Left cardiac atrium (tissue), 4 donors: ENCODE data around the gene TMEM52. TPM values are rescaled to one million over a fixed set of nuclear protein-coding genes. Genes with fewer than 3 reads are reported as not detected.
"Not testable (repeated sequence)": the region's sequence is repeated elsewhere in the genome, so short reads cannot be mapped to it uniquely, and the experiment has no call there.

Experiments
- ATAC-seq, 2 donors: fragments of 200-7000 bp; cut with Tn5 transposase; one replicate each; pipeline ENCODE4 v1.9.1; 2020; ENCODE audit warnings: mild to moderate bottlenecking in 2 of 2, moderate library complexity in 2 of 2
- DNase-seq: peaks from one replicate; pipeline ENCODE4 v3.0.0-alpha.2; 2020
- intact Hi-C, 2 donors: fragments of 100-400 bp; cut with DNase I; formaldehyde crosslinking; loops; one replicate each; pipeline versions ENCODE4 v1.14.1 to v1.15.1; 2022 to 2023
- total RNA-seq, 2 donors: library from RNA; stranded (reverse); fragmentation: NEBNext Ultra II Directional; extraction: Animal tissue kit (Norgen Biotek cat#: 25700); gene quantifications; one replicate each; pipeline ENCODE4 v1.2.1, GENCODE V29; 2021
- donor health status: DM: no; HTN: yes; CAD: no.
- donor health status: DM: no; HTN: yes; CAD: no; lungs with severe emphysema.
- donor health status: DM: yes; HTN: yes; CAD: no.
- donor health status: Dilated cardiomyopathy.

TMEM52 gene
- total RNA-seq, 2 donors from 2014 or later, result 0.68 to 0.82 TPM

DNA sequence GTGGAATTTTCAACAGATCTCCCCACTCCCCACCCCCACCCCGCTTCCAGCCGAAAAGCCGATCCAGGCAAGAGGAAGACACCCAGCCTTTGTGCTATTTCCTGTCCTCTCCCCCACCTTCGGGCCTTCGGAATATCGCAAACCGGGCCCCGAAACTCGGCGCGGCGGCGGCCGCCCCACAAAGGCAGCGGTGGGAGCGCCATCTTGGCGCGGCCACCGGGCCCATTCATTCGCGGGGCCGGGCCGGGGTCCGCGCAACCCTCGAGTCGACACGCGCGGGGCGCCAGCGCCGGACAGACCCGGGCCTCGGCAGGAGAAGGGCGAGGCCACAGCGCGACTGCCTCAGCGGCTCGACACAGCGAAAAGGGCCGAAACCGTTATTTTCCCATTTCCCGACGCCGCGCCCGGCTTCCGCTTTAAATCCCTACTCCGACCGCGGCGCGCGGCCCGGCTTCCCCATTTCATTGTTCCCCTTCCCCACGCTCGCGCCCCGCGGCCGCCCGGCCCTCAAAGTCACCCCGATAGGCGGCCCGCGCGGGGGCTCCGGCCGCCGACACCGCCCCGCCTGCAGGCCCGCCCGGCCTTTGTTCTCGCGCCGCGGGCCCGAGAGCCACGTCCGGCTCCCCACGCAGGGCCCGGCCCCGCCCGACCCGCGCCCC lies 29.1 kb downstream of the TMEM52 start:
- peak; percentile 71 for DNase-seq
- ATAC-seq, result peak; percentile 10 to 18
- intact Hi-C loops, result loop anchor here in 1 of 2 donors (10.0 kb wide), 1 partner anchor 55 kb away; no protein-coding TSS in a partner anchor

DNA sequence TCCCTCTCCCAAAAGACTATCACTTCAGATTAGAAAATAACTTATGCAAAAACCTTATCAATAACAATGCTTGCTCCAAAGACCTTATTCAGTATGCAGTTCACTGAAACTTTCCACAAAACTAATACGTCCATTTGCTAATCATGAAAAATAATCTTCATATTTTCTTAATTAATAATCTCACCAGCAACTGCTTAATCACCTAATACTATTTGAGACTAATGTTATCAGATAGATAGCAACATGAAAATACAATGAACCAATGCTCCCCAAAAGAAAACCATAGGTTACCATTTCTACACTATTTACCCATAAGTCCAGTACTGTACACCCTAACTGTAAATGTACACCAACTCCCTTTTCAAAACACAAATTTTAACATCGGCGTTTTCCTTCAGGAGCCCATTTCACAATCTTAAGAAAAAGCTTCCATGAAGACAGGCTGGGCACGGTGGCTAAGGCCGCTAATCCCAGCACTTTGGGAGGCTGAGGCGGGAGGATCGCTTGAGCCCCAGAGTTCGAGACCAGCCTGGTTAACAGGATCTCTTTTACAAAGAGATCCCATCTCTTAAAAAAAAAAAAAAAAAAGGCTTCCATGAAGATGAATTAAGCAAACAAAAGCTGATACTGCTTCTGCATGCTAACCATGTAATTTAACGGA lies 29.9 kb downstream of the TMEM52 start:
- no peak for ATAC-seq
- DNase-seq, result no peak
- intact Hi-C loops, result loop anchor here in 1 of 2 donors (10.0 kb wide), 1 partner anchor 54 kb away; no protein-coding TSS in a partner anchor

DNA sequence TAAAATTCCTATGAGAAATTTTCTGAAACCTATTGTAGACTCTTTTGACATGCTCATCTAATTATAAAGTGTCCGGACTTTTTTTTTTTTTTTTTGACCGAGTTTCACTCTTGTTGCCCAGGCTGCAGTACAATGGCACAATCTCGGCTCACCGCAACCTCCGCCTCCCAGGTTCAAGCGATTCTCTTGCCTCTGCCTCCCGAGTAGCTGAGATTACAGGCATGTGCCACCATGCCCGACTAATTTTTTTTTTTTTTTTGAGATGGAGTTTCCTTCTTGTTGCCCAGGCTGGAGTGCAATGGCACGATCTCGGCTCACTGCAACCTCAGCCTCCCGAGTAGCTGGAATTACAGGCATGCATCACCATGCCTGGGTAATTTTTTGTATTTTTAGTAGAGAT lies 35.2 kb downstream of the TMEM52 start:
- not testable (repeated sequence) for DNase-seq, ATAC-seq
- intact Hi-C loops, result loop anchor here (5.0 to 10.0 kb wide), 2 partner anchors 42 to 49 kb away; no protein-coding TSS in a partner anchor

DNA sequence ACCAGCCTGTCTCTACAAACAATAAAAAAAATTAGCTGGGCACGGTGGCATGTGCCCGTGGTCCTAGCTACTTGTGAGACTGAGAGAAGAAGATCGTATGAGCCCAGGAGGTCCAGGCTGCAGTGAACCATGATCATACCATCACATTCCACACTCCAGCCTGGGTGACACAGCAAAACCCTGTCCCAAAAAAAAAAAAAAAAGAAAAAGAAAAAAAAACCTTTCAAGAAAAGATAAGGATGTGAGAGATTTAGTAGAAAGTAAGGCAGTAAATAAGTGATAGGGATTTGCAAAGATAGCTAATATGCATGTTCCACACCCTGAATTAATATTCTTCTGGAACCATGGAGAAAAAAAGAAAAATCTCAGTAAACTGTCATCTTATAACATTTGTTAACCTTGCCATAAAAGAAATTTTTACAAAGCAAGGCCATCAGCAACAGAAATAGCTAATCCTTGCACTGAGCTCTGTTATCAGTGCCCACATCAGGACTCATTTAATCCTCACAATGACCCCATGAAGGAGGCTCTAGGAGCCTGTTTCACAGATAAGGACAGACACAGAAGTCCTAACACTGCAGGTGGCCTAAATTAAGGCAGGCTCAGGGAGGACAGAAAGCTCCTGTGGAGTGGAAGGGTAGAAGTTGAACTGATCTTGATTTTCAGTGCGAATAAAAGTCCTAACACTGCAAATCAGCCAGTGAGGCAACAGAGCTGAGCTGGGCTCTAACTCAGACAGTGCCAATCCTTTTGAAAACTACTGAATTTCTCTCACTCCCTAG lies 35.8 kb downstream of the TMEM52 start:
- intact Hi-C loops, result loop anchor here (5.0 to 10.0 kb wide), 2 partner anchors 41 to 48 kb away; no protein-coding TSS in a partner anchor
- no peak for DNase-seq
- ATAC-seq, result peak; percentile 12 to 29

DNA sequence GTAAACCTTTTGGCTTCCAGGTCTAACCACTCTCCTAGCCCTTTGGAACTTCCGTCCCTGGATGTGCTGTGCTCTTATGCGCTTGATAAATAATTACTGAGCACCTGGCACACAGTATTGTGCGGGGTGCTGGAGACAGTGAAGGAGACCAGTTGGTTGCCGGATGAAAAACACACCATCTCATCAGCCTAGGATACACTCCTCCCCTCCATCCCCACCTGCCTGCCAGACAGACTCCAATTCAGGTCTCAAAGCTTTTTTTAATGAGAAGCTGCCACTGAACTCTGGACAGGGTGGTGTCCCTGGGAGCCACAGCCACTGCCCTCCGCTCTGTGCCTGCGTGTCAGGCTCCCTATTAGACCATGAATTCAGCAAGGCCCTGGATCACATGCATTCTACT lies 37.4 kb downstream of the TMEM52 start:
- ATAC-seq (peak in 1 of 2 donors; percentile 38), DNase-seq (no peak)
- intact Hi-C loops, result loop anchor here (5.0 to 10.0 kb wide), 2 partner anchors 39 to 47 kb away; no protein-coding TSS in a partner anchor

DNA sequence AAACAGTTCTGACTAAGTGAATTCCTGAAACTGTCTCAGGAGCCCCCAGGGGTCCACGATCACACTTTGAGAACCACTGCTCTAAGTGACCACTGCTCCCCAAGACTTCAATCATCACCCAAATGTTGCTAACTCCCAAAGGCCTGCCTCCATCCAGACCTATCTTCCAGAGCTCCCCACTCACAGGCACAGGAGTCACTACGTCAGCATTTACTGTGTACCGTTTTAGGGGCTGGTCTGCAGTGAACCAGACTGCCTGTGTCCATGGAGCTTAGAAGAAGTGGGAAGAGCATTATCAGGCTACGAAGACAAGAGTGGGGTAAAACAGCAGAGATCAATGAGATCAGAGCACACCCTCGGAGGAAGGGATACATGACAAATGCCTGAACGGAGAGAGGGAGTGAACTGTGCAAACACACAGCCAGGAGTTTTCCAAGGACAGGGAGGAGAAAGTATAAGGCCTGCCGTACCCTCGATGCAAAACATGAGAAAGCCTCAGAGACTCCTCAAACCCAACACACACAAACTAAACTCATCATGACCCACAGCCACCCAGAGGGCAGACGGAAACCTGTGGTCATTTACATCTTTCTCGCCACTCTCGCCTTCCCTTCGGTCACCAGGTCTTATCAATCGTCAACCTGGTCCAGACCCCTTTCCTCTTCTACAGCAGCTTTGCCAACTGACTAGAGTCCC lies 38.3 kb downstream of the TMEM52 start:
- ATAC-seq (no peak), DNase-seq (no peak)
- intact Hi-C loops, result loop anchor here (5.0 to 10.0 kb wide), 2 partner anchors 38 to 46 kb away; no protein-coding TSS in a partner anchor

DNA sequence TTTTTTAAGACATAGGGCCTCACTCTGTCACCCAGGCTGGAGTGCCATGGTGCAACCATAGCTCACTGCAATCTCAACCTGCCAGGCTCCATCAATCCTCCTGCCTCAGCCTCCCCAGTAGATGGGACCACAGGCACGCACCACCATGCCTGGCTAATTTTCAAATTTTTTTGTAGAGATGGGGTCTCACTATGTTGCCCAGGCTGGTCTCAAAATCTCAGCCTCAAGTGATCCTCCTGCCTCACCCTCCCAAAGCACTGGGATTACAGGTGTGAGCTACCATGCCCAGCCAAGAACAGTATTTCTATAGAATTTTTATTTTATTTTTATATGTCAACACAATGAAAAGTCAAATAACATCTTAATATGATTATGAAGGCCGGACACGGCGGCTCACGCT lies 39.1 kb downstream of the TMEM52 start:
- intact Hi-C loops, result loop anchor here (5.0 to 10.0 kb wide), 2 partner anchors 38 to 45 kb away; no protein-coding TSS in a partner anchor
- DNase-seq (no peak), ATAC-seq (no peak)

DNA sequence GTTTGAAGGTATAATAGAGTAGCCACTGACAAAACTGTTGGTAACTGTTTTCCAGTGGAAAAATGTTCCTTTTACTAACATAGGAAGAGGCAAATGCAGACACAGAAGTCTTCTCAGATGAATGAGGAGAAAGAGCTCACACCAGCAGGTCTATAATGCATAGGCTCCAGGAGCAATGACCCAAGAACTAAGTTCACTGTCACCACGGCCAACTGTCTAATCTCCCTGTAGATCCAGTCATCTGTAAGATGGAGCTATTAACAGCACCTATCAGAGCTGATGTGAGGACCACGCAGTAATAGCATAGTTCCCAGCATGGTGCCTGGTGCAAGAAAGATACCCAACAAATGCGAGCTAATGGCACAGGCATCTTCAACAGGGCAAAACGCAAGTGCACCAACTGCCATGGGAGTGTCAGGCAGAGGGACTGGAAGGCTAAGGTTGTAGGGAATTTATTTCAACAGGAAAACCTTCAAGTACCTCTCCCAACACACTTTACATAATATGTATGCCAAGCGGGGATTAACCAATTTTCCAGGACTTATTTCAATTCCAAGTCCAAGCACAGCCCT lies 41.1 kb downstream of the TMEM52 start:
- intact Hi-C loops, result no loop called here
- ATAC-seq, result no peak
- DNase-seq, result no peak

DNA sequence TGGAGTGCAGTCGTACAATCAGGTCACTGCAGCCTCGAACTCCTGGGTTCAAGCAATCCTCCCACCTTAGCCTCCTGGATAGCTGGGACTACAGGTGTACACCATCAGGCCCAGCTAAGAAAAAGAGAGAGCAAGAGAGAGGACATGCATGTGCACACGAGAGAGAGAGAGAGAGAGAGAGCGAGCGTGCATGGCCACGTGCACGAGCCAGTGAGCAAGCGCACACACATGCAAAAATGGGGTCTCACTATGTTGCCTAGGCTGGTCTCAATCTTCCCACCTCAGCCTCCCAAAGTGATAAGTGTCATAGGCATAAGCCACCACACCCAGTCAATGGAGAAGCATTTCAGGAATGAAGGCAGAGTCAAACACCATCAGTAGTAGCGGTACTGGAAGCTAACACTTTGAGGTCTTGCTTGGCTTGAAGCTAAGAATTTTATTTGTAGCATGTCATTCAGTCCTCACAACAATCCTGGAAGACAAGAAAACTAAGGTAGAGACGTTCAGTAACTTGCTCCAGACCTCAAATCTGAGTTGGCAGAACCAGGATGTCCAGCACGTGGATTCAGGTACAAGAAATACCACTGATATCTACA lies 42.6 kb downstream of the TMEM52 start:
- intact Hi-C loops, result no loop called here
- DNase-seq, result no peak
- peak in 1 of 2 donors; percentile 14 for ATAC-seq

DNA sequence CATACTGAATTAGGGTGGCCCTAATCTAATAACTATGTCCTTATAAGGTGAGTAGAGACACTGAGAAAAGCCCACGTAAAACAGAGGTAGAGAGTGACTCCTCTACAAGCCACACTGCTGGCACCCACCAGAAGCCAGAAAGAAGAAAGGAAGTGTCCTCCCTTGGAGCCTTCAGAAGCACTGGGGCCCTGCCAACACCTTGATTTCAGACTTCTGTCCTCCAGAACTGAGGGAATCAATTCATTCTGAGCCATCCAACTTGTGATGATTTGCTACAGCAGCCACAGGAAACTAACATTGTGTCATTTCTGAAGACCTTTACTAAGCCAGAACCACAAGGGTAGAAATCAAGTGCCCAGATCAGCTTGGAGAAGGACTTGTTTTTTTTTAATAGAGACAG lies 43.1 kb downstream of the TMEM52 start:
- intact Hi-C loops, result no loop called here
- ATAC-seq (no peak), DNase-seq (no peak)

DNA sequence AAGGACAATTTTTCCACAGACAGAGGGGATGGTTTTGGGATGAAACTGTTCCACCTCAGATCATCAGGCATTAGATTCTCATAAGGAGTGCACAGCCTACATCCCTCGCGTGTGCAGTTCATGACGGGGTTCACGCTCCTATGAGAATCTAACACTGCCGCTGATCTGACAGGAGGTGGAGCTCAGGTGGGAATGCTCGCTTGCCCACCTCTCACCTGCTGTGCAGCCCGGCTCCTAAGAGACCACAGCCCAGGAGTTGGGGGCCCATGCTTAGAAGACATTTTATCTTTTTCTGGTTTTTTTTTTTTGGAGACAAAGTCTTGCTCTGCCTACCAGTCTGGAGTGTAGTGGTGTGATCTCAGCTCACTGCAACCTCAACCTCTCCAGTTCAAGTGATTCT lies 44.2 kb downstream of the TMEM52 start:
- DNase-seq, result no peak
- no peak for ATAC-seq
- intact Hi-C loops, result no loop called here

DNA sequence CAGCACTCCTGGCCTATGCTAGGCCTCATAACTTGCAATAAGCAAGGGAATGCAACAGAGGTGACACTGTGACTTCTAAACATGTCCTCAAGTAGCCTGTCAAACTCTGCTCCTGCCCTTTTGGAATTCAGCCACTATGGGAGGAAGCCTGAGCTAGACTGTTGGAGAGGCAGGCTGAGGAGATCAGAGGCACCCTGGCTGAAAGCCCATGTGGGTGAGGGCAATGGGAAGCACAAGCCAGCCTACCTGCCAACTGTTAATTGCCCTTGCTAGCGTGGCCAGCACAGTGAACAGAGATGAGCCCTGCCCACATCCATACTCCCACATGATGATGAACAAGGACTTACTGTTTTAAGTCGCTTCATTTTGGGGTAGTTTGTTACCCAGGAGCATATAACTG lies 45.9 kb downstream of the TMEM52 start:
- ATAC-seq, result peak; percentile 89 to 94
- intact Hi-C loops, result no loop called here
- DNase-seq, result peak; percentile 66

DNA sequence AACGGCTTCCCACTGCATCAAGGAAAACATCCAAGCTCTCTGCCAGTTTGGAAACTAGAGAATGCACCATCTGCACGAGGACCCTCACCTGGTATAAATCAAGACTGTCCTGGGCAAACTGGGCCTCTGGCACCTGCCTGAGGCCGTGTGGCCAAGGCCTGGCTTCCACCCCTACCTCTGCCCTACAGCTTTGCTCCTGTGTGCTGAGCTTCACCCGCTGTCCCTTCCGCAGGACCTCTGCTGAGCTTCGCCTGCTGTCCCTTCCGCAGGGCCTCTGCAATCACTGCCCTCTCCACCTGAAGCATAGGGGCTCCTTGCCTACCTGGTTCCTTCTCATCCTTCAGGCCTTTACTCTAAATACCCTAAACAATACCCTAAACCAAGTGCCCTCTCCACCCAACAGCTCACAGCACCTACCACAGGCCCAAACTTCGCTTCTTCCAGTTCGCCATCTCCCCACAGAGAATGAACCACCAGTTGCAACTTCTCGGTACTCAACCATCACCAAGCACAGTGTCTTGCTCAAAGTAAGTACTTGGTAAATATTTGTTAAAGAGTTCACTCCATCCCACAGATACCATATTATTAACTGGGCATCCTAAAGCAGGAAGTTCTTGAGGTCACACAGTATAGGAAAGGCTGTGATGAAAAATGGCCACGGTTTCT lies 46.6 kb downstream of the TMEM52 start:
- intact Hi-C loops, result no loop called here
- DNase-seq (no peak), ATAC-seq (peak in 1 of 2 donors; percentile 4)

DNA sequence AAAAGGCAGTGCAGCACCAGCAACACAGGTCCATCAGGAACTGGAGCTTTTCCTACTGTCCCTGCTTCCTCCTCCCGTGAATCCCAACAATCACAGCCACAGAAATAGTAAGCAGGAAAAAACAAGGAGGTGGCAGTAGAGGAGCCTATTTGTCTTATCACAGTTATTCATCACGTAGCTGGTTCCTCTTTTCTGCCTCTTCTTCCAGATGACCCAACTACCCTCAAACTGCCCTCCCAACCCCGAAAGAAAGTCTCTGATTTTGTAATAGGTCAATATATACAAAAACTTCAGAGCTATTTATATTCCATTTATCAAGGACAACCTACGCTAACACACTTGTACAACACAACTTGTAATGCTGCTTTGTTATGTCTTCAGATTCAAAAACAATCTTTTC lies 49.6 kb downstream of the TMEM52 start:
- ATAC-seq, result no peak
- intact Hi-C loops, result no loop called here
- DNase-seq, result no peak
